GM12872 (cell line): ENCODE results near the gene GTF2A1L.

Experiments
- CTCF ChIP-seq: IDR thresholded peaks from 3 replicates; pipeline ENCODE4 v1.5.1; 2011; ENCODE audit warnings: low read depth, mild to moderate bottlenecking, low read length, moderate library complexity; ENCODE audit not compliant: insufficient read depth

GTF2A1L gene

GRCh38 chr2:48651158-48651790, 33.6 kb downstream of the GTF2A1L start:
- no peak for TF ChIP-seq CTCF

- TF ChIP-seq CTCF = no peak
Observed at GRCh38 chr2:48668992-48669391, 51.3 kb downstream of the GTF2A1L start.

GRCh38 chr2:48673581-48673980, 55.9 kb downstream of the GTF2A1L start:
- no peak for TF ChIP-seq CTCF

- no peak for TF ChIP-seq CTCF
Observed at GRCh38 chr2:48674933-48675332, 57.3 kb downstream of the GTF2A1L start.

GRCh38 chr2:48677450-48677849, 59.8 kb downstream of the GTF2A1L start:
- no peak for TF ChIP-seq CTCF

- no peak for TF ChIP-seq CTCF
Observed at GRCh38 chr2:48685126-48685525, 67.5 kb downstream of the GTF2A1L start.

- TF ChIP-seq CTCF = no peak
Observed at GRCh38 chr2:48691935-48692691, 74.5 kb downstream of the GTF2A1L start.
